Measurements from ENCODE around the gene TAP2.

DNA sequence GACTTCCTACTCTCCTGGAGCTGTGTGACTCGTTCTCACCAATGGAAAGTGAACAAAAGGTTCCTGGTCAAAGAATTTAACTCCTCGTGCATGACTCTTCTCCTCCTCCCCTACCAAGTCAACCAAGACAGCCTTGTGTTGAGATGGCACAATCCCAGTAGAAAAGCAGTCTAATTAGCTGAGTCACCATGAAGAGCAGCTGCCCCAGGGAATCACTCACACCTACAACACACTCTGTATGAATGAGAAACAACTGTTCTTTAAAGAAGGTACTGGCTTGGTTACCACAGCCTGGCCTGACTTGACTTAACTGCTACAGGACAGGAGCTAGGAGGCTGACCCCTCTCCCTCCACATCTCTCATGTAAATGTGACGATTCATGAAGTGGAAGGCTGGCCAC, 18.8 kb downstream of the TAP2 start:
- TF ChIP-seq CTCF (IDR thresholded peaks at IDR 0.05; ENCODE audit: insufficient read depth, low read length, poor library complexity, severe bottlenecking): no peak
- no peak for TF ChIP-seq EZH2phosphoT487 (conservative IDR thresholded peaks at IDR 0.05; ENCODE audit: low read length)

Data from SU-DHL-6 (cell line).